Measurements from ENCODE around the gene WNK4. TPM values are rescaled to one million over a fixed set of nuclear protein-coding genes. Genes with fewer than 3 reads are reported as not detected.
A peak's percentile ranks its signal among the peaks of the same experiment; 100 is the strongest.

The WNK4 gene
- total RNA-seq, 1 donor = 0.45 TPM

- no peak for DNase-seq (ENCODE audit: low read depth)
- H3K4me3 ChIP-seq (ENCODE audit: low read depth, low read length) = no peak overlapping the region
- TF ChIP-seq CTCF (IDR thresholded peaks at IDR 0.05; ENCODE audit: insufficient read depth, low read length) = no peak
Measured at GRCh38 chr17:42827472-42827871, 47.1 kb downstream of the WNK4 start.

GRCh38 chr17:42830971-42831370, 50.6 kb downstream of the WNK4 start:
- TF ChIP-seq CTCF (IDR thresholded peaks at IDR 0.05; ENCODE audit: insufficient read depth, low read length) = no peak
- H3K4me3 ChIP-seq (ENCODE audit: low read depth, low read length) = no peak overlapping the region
- DNase-seq (ENCODE audit: low read depth) = no peak

GRCh38 chr17:42832213-42832933, 52.0 kb downstream of the WNK4 start:
- peak overlapping the region; percentile 97 for H3K4me3 ChIP-seq (ENCODE audit: low read depth, low read length)
- DNase-seq (ENCODE audit: low read depth) = no peak
- TF ChIP-seq CTCF (IDR thresholded peaks at IDR 0.05; ENCODE audit: insufficient read depth, low read length) = no peak

GRCh38 chr17:42832934-42833766, 52.7 kb downstream of the WNK4 start, which contains the start of gene PSME3:
TSS of gene PSME3 (plus strand) at chr17:42833397. CDS start at chr17:42833632, 235 bp downstream.
- no peak for TF ChIP-seq CTCF (IDR thresholded peaks at IDR 0.05; ENCODE audit: insufficient read depth, low read length)
- peak; percentile 85 for DNase-seq (ENCODE audit: low read depth)
- peak within 1 kb of the TSS; percentile 97 for H3K4me3 ChIP-seq (ENCODE audit: low read depth, low read length)

GRCh38 chr17:42833767-42834422, 53.5 kb downstream of the WNK4 start:
- no peak for TF ChIP-seq CTCF (IDR thresholded peaks at IDR 0.05; ENCODE audit: insufficient read depth, low read length)
- no peak for DNase-seq (ENCODE audit: low read depth)
- peak overlapping the region; percentile 97 for H3K4me3 ChIP-seq (ENCODE audit: low read depth, low read length)

- no peak for TF ChIP-seq CTCF (IDR thresholded peaks at IDR 0.05; ENCODE audit: insufficient read depth, low read length)
- no peak overlapping the region for H3K4me3 ChIP-seq (ENCODE audit: low read depth, low read length)
- no peak for DNase-seq (ENCODE audit: low read depth)
Measured at GRCh38 chr17:42835732-42836131, 55.3 kb downstream of the WNK4 start.
